Gastroesophageal sphincter (tissue), 4 donors: ENCODE results near the gene MEMO1. TPM values are rescaled to one million over a fixed set of nuclear protein-coding genes. Genes with fewer than 3 reads are reported as not detected.
"Not testable (repeated sequence)": the region's sequence is repeated elsewhere in the genome, so short reads cannot be mapped to it uniquely, and the experiment has no call there.

ENCODE experiments used
- ATAC-seq: fragments of 150-250 bp; one replicate; pipeline ENCODE4 v1.9.1; 2016; ENCODE audit warnings: mild to moderate bottlenecking, moderate library complexity
- H3K27ac ChIP-seq, 4 donors: fragments of 200-600 bp; sonication (generic) in 3 of 4; 1 replicate in 3 of 4; 2 replicates in 1 of 4; pipeline ENCODE4 v1.5.1; 2016 to 2019
- H3K27me3 ChIP-seq: fragments of 200-600 bp; sonication (generic); one replicate; pipeline ENCODE4 v1.5.1; 2019
- H3K36me3 ChIP-seq, 2 donors: fragments of 200-600 bp; sonication (generic); one replicate each; pipeline ENCODE4 v1.5.1; 2019; ENCODE audit warnings: control low read depth in 1 of 2
- H3K4me1 ChIP-seq, 3 donors: fragments of 200-600 bp; sonication (generic); 1 replicate in 2 of 3; 2 replicates in 1 of 3; pipeline ENCODE4 v1.5.1; 2016 to 2019; ENCODE audit warnings: control low read depth in 2 of 3
- H3K4me3 ChIP-seq, 2 donors: fragments of 200-600 bp; sonication (generic); one replicate each; pipeline ENCODE4 v1.5.1; 2019; ENCODE audit warnings: mild to moderate bottlenecking in 1 of 2, moderate library complexity in 1 of 2
- H3K9me3 ChIP-seq, 3 donors: fragments of 200-600 bp; sonication (generic); one replicate each; pipeline ENCODE4 v1.5.1; 2017 to 2019; ENCODE audit warnings: control low read depth in 2 of 3
- CTCF ChIP-seq, 4 experiments: fragments of 200-600 bp in 2 of 4; fragments of 450-650 bp in 2 of 4; sonication (generic) in 1 of 4; IDR thresholded peaks; one replicate each; pipeline ENCODE4 v1.5.1; 2017 to 2019; ENCODE audit warnings: antibody characterized with exemption in 4 of 4, mild to moderate bottlenecking in 2 of 4, moderate library complexity in 2 of 4
- EP300 ChIP-seq: sonication (generic); formaldehyde crosslinking; IDR thresholded peaks from one replicate; pipeline ENCODE4 v1.6.1; 2017; ENCODE audit warnings: antibody characterized with exemption, mild to moderate bottlenecking
- POLR2A ChIP-seq, 2 donors: fragments of 450-650 bp; IDR thresholded peaks; one replicate each; pipeline ENCODE4 v1.6.1; 2017; ENCODE audit warnings: antibody characterized with exemption in 2 of 2, mild to moderate bottlenecking in 2 of 2, moderate library complexity in 1 of 2
- POLR2AphosphoS5 ChIP-seq: sonication (generic); formaldehyde crosslinking; IDR thresholded peaks from one replicate; pipeline ENCODE4 v1.6.1; 2017; ENCODE audit warnings: antibody characterized with exemption
- WGBS, 2 donors: methylation state at CpG; one replicate each; pipeline ENCODE4 v1.1.5; 2018; ENCODE audit warnings: low coverage in 1 of 2; 5-methylcytosine and 5-hydroxymethylcytosine counted together
- total RNA-seq, 4 donors: library from RNA; depleted of rRNA; stranded (reverse); fragments of >200 nt; gene quantifications; one replicate each; pipeline ENCODE4 v1.1.0, GENCODE V29; 2016

Gene MEMO1
- total RNA-seq, 4 donors from 2014 or later, result 24.4 to 42.2 (median 30.9) TPM

- WGBS, 2 donors, result 64% methylated on average over 2 of the region's 2 CpGs; no CpG with 5 or more reads in 1 of the 2 donors
- H3K36me3 ChIP-seq, result peaks cover 0 to 18% of the 10 kb centered on the region in 2 donors
These were observed 150.8 kb downstream of the MEMO1 start for GRCh38 chr2:31859959-31860358.

GRCh38 chr2:31853521-31853920, 157.3 kb downstream of the MEMO1 start:
- no peak overlapping the region for H3K4me3 ChIP-seq
- no peaks in the 10 kb centered on the region for H3K4me1 ChIP-seq
- no peaks in the 10 kb centered on the region for H3K9me3 ChIP-seq
- ATAC-seq, result no peak
- H3K27ac ChIP-seq, result no peak overlapping the region
- no peak for TF ChIP-seq EP300
- no peak for TF ChIP-seq POLR2A (IDR thresholded peaks at IDR 0.05)
- TF ChIP-seq POLR2AphosphoS5, result no peak
- TF ChIP-seq CTCF (IDR thresholded peaks at IDR 0.05), result no peak
- H3K27me3 ChIP-seq, result no peaks in the 10 kb centered on the region
- H3K36me3 ChIP-seq, result no peaks in the 10 kb centered on the region

More at GRCh38 chr2:31859959-31860358, 150.8 kb downstream of the MEMO1 start:
- Histone ChIP-seq H3K9me3 (no peaks in the 10 kb centered on the region), H3K27ac (no peak overlapping the region), H3K4me3 (no peak overlapping the region), H3K4me1 (no peaks in the 10 kb centered on the region), H3K27me3 (no peaks in the 10 kb centered on the region)
- TF ChIP-seq CTCF (IDR thresholded peaks at IDR 0.05) (no peak), EP300 (no peak), POLR2A (IDR thresholded peaks at IDR 0.05) (no peak), POLR2AphosphoS5 (no peak)
- ATAC-seq, result no peak

- 90% methylated on average over 4 of the region's 5 CpGs; no CpG with 5 or more reads in 1 of the 2 donors for WGBS, 2 donors
- not testable (repeated sequence) for H3K9me3 ChIP-seq, ATAC-seq, H3K4me1 ChIP-seq, H3K36me3 ChIP-seq, H3K4me3 ChIP-seq, H3K27ac ChIP-seq, H3K27me3 ChIP-seq
These were observed 168.7 kb downstream of the MEMO1 start for GRCh38 chr2:31842150-31842549.

GRCh38 chr2:31835450-31835849, 175.4 kb downstream of the MEMO1 start:
- no peaks in the 10 kb centered on the region for H3K4me1 ChIP-seq
- ATAC-seq, result no peak
- H3K27me3 ChIP-seq, result no peaks in the 10 kb centered on the region
- no peak overlapping the region for H3K4me3 ChIP-seq
- H3K36me3 ChIP-seq, result no peaks in the 10 kb centered on the region
- no peak overlapping the region for H3K27ac ChIP-seq
- no peak for TF ChIP-seq POLR2AphosphoS5
- TF ChIP-seq CTCF (IDR thresholded peaks at IDR 0.05), result no peak
- TF ChIP-seq POLR2A (IDR thresholded peaks at IDR 0.05), result no peak
- TF ChIP-seq EP300, result no peak
- no peaks in the 10 kb centered on the region for H3K9me3 ChIP-seq
- 73 to 82% methylated on average over 1 of the region's 1 CpG for WGBS, 2 donors

GRCh38 chr2:31832363-31832762, 178.4 kb downstream of the MEMO1 start:
- WGBS, 2 donors, result 86 to 94% methylated on average over 4 to 5 of the region's 5 CpGs
- no peaks in the 10 kb centered on the region for H3K36me3 ChIP-seq

More at GRCh38 chr2:31832363-31832762, 178.4 kb downstream of the MEMO1 start:
- no peak for ATAC-seq
- no peak overlapping the region for H3K27ac ChIP-seq
- peaks cover 6% of the 10 kb centered on the region for H3K27me3 ChIP-seq
- H3K9me3 ChIP-seq, result peaks cover 0 to 10% (median 0%) of the 10 kb centered on the region in 3 donors
- H3K4me1 ChIP-seq, result no peaks in the 10 kb centered on the region
- TF ChIP-seq EP300 (no peak), POLR2AphosphoS5 (no peak), POLR2A (IDR thresholded peaks at IDR 0.05) (no peak), CTCF (IDR thresholded peaks at IDR 0.05) (no peak)
- no peak overlapping the region for H3K4me3 ChIP-seq
